Measurements from ENCODE around the gene GRID1.

Gene GRID1

DNA sequence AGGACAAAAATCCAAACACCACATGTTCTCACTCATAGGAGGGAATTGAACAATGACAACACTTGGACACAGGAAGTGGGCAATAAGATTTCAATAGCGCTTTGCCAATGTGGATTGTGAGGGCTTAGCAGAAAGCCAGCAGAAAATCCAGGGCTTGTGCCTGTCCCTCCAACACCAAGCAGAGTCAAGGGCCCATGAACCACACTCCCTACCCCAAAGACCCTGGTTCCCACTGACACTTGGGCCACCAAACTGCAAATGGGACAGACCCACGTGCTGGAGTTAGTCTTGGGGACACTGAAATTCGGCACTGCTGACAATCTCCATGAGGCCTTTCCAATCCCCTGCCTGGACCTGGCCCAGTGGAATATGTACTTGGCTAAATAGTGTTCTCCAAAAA is 67.0 kb downstream of the GRID1 start:
- Mint-ChIP-seq H3K4me1 (no peaks in the 10 kb centered on the region), H3K36me3 (ENCODE audit: low read depth) (no peaks in the 10 kb centered on the region), H3K27ac (no peak overlapping the region), H3K4me3 (no peak overlapping the region), H3K27me3 (ENCODE audit: low read depth, poor library complexity) (peaks cover 15% of the 10 kb centered on the region), H3K9me3 (no peaks in the 10 kb centered on the region)
- TF ChIP-seq, protein P1, sequence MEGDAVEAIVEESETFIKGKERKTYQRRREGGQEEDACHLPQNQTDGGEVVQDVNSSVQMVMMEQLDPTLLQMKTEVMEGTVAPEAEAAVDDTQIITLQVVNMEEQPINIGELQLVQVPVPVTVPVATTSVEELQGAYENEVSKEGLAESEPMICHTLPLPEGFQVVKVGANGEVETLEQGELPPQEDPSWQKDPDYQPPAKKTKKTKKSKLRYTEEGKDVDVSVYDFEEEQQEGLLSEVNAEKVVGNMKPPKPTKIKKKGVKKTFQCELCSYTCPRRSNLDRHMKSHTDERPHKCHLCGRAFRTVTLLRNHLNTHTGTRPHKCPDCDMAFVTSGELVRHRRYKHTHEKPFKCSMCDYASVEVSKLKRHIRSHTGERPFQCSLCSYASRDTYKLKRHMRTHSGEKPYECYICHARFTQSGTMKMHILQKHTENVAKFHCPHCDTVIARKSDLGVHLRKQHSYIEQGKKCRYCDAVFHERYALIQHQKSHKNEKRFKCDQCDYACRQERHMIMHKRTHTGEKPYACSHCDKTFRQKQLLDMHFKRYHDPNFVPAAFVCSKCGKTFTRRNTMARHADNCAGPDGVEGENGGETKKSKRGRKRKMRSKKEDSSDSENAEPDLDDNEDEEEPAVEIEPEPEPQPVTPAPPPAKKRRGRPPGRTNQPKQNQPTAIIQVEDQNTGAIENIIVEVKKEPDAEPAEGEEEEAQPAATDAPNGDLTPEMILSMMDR (IDR thresholded peaks at IDR 0.05) = no peak
- no peak for DNase-seq

DNA sequence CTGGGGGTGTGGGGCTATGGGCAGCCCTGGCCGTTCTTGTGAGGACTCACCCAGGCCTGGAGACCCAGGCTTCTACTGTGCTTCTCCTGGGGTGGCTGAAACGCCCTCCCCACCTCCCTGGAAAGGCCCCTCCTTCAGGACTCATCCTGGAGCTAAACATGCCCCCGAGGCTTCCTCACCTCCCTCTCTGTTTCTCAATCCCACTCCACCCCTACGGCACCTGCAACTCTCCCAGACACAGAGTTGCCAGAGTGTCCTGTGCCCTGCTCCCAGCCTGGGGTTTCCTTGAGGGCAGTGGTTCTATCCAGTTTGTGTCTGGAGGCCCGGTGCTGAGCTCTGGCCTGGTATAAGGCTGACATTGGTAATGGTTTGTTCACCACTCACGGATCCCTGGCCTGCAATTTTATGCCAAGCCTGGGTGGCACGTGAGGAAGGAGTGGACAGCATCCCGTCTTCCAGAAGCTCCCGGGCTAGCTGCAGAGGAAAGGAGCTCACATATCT is 68.0 kb downstream of the GRID1 start:
- Mint-ChIP-seq H3K27me3 (ENCODE audit: low read depth, poor library complexity) (peaks cover 9% of the 10 kb centered on the region), H3K4me1 (no peaks in the 10 kb centered on the region), H3K9me3 (no peaks in the 10 kb centered on the region), H3K4me3 (no peak overlapping the region), H3K36me3 (ENCODE audit: low read depth) (no peaks in the 10 kb centered on the region), H3K27ac (no peak overlapping the region)
- DNase-seq = no peak
- TF ChIP-seq, protein P1 (IDR thresholded peaks at IDR 0.05) = no peak

DNA sequence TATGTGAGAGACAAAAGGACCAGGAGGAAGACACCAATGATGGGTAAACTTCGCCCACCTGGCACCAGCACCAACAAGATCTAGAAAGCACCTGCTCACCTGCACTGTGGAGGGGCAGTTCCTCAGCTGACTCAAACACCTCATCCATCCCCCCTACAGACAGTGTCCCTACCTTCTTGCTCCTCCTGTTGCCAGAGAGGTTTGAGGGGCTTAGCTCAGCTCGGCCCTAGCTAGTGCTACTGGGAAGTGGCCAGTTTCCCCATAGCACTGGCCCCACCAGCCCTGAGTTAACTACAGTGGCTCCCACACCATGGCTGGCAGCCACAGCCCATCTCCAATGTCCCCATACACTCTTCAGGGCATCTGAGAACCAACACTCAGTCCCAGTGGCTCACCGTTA is 70.8 kb downstream of the GRID1 start:
- TF ChIP-seq, protein P1 (IDR thresholded peaks at IDR 0.05) = no peak
- no peak for DNase-seq

DNA sequence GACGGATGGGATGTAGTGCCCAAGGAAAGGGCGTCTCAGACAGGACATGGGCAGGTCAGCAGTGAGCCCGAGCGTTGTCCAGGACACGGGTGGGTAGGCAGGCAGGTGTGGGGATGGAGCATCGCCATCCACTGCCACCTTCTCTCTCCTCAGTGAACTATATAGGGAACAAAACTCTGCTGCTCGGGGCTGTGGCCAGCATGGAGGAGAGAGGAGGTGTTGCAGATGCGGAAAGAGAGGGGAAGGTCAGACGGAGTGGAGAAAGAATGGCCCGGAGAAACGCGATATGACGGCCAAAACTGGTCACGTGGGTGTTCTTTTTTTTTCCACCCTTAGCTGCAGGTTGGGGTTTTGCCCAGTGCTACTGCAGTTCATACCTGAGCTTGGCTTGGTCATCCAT is 71.2 kb downstream of the GRID1 start:
- TF ChIP-seq, protein P1 (IDR thresholded peaks at IDR 0.05) = no peak
- H3K4me3 Mint-ChIP-seq = no peak overlapping the region
- H3K4me1 Mint-ChIP-seq = no peaks in the 10 kb centered on the region
- no peaks in the 10 kb centered on the region for H3K36me3 Mint-ChIP-seq (ENCODE audit: low read depth)
- H3K9me3 Mint-ChIP-seq = no peaks in the 10 kb centered on the region
- DNase-seq = no peak
- H3K27me3 Mint-ChIP-seq (ENCODE audit: low read depth, poor library complexity) = peaks cover 7% of the 10 kb centered on the region
- H3K27ac Mint-ChIP-seq = no peak overlapping the region

More for the DNA sequence above, 70.8 kb downstream of the GRID1 start:
- H3K27me3 Mint-ChIP-seq (ENCODE audit: low read depth, poor library complexity) = peaks cover 7% of the 10 kb centered on the region
- H3K4me1 Mint-ChIP-seq = no peaks in the 10 kb centered on the region
- no peak overlapping the region for H3K4me3 Mint-ChIP-seq
- H3K36me3 Mint-ChIP-seq (ENCODE audit: low read depth) = no peaks in the 10 kb centered on the region
- no peaks in the 10 kb centered on the region for H3K9me3 Mint-ChIP-seq
- H3K27ac Mint-ChIP-seq = no peak overlapping the region

DNA sequence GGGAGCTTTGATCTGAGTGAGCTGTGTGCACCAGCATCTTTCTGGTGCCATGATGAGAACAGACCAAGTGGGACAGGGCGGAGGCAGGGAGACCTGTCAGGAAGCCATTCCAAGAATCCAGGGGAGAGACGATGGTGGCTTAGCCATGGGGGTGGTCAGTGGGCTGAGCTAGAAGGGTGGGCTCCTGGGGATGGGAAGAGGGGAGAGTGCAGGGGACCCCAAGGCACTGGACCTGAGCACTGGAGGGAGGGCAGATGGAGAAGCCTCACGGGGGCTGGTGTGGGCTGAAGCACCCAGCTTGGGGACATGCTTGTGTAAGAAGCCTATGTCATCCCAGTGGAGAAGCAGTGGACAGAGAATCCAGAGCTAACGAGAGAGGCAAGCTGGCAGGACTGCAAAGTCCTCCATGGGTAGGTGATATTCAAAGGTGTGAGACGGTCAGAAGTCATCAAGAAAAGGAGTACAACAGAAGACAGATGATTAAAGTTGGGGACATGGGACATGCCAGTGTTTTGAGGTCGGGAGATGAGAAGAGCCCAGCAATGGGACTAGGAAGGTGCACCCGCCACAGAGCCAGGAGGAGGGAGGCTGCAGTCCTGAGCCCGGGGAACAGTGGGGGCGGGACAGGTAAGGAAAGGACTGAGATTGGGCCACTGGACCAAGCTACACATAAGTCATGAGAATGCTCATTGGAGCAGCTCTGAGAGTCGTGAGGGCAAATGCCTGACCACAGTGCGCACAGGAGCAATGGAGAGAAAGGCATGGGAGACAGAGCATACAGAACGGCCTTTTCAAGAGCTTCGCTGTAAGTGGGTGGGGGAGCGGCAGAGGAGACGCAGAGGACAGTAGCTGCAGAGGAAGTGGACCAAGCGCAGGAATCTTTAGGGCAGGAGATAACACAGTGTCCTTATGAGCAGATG is 72.0 kb downstream of the GRID1 start:
- no peak for DNase-seq
- H3K27ac Mint-ChIP-seq = no peak overlapping the region

More for the DNA sequence above, 72.0 kb downstream of the GRID1 start:
- TF ChIP-seq, protein P1 (IDR thresholded peaks at IDR 0.05) = no peak
- Mint-ChIP-seq H3K36me3 (ENCODE audit: low read depth) (no peaks in the 10 kb centered on the region), H3K4me1 (no peaks in the 10 kb centered on the region), H3K9me3 (no peaks in the 10 kb centered on the region), H3K27me3 (ENCODE audit: low read depth, poor library complexity) (peaks cover 8% of the 10 kb centered on the region), H3K4me3 (no peak overlapping the region)

Measured in nephron progenitor cell (in vitro differentiated cells).